H7 (cell line): ENCODE results near the gene LGR4. TPM values are rescaled to one million over a fixed set of nuclear protein-coding genes. Genes with fewer than 3 reads are reported as not detected.

ENCODE experiments used
- DNase-seq: peaks from one replicate; pipeline ENCODE4 v3.0.0; 2012
- H3K27me3 ChIP-seq: 2 replicates; pipeline ENCODE4 v1.6.0; 2011; ENCODE audit warnings: mild to moderate bottlenecking, low read length; ENCODE audit not compliant: control insufficient read depth, insufficient read depth
- H3K36me3 ChIP-seq: replicated peaks from 2 replicates; pipeline ENCODE4 v1.5.1; 2011; ENCODE audit warnings: low read length; ENCODE audit not compliant: control insufficient read depth, insufficient read depth
- H3K4me3 ChIP-seq: 2 replicates; pipeline ENCODE4 v1.5.1; 2011; ENCODE audit warnings: low read depth, mild to moderate bottlenecking, control low read depth, low read length, moderate library complexity; ENCODE audit not compliant: insufficient read depth
- total RNA-seq: library from RNA; depleted of rRNA; stranded (reverse); fragments of >200 nt; shearing (Covaris generic); gene quantifications from 2 replicates; pipeline ENCODE4 v1.2.3, GENCODE V29; 2014

Gene LGR4
- total RNA-seq, 1 experiment from 2014 or later = 51.1 TPM

- H3K36me3 ChIP-seq = no peaks in the 10 kb centered on the region; the same call in 1 of the 2 replicates
- peak overlapping the region; percentile 89 for H3K4me3 ChIP-seq
- DNase-seq = peak; percentile 18
- no peaks in the 10 kb centered on the region for H3K27me3 ChIP-seq
Observed at GRCh38 chr11:27470826-27471588, 1.6 kb downstream of the LGR4 start.

GRCh38 chr11:27470166-27470565, 2.4 kb downstream of the LGR4 start:
- Histone ChIP-seq H3K4me3 (peak overlapping the region; percentile 89), H3K36me3 (no peaks in the 10 kb centered on the region; the same call in 1 of the 2 replicates), H3K27me3 (no peaks in the 10 kb centered on the region)
- DNase-seq = no peak

DNA sequence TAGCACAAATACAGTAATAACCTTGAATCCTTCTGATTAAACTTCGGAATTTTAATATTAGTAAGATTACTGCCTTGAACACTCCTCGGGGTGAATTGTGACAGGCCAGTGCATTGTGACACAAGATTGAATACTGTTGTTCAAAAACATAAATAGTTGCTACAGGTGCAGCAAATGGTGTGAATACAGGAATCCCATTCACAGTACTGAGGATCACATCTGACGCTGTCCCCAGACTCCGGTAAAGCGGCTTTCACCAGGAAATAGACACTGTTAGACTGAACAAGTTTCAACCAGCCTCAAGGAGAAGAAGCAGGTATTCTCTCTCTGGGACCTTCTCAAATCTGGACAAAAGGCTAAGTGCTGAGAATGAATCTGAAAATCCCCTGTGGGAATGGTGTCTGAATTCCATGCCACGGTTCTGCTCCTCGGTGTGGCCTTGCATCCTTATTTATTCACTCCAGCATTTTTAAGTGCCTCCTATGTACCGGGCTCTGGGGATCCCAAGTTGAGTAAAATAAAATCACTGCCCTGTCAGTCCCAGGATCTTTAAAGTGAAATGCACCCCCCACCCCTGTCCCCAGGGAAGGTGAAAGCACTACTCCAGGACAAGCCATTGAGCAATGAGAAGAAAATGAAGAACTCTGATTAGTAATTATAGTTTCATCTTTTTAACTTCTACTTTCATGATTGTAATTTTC, 3.4 kb downstream of the LGR4 start:
- no peaks in the 10 kb centered on the region; the same call in 1 of the 2 replicates for H3K36me3 ChIP-seq
- peak overlapping the region; percentile 89; the same call in 1 of the 2 replicates for H3K4me3 ChIP-seq
- H3K27me3 ChIP-seq = no peaks in the 10 kb centered on the region
- no peak for DNase-seq

GRCh38 chr11:27468209-27468994, 4.2 kb downstream of the LGR4 start:
- no peak for DNase-seq
- H3K27me3 ChIP-seq = no peaks in the 10 kb centered on the region
- no peak overlapping the region for H3K4me3 ChIP-seq
- H3K36me3 ChIP-seq = no peaks in the 10 kb centered on the region; the same call in 1 of the 2 replicates

DNA sequence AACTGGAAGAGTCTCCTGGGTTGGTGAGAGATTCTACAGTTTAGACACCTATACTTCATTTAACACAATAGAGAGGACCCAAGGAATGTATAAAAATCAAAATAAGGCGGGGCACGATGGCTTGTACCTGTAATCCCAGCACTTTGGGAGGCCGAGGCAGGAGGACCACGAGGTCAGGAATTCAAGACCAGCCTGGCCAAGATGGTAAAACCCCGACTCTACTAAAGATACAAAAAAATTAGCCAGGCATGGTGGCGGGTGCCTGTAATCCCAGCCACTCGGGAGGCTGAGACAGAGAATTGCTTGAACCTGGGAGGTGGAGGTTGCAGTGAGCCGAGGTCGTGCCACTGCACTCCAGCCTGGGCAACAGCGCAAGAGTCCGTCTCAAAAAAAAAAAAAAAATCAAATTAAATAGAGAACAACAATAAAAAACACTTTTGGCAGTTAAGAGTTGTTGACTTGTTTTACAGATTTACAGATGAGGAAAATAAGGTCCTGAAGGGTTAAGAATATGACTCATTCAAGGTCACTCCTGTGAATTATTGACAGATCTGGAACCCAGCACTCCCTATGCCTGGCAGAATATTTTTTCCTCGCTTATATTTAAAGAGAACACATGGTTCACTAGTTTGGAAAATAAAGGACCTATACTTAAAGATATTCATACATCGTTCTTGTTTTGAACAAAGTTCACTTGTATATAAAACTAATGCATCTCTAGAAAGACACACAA, 5.2 kb downstream of the LGR4 start:
- H3K36me3 ChIP-seq = no peaks in the 10 kb centered on the region; the same call in 1 of the 2 replicates
- no peaks in the 10 kb centered on the region for H3K27me3 ChIP-seq
- DNase-seq = no peak
- no peak overlapping the region for H3K4me3 ChIP-seq

DNA sequence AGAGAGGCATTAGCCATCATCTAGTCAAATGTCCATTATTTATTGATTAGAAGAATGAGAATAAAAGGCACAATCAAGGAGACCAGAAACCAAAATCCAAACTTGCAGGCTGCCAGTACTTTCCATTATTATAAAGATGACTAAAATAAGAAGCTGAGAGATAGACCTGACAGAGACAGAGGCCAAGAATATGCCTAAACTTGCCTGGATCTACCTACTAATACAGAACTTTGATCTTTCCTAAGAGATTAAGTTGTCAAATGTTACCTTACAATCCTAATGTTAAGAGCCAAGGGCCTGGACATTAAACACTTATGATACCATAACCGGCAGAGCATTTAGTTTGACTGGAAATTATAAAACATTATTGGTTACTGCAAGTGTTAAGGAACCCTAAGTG, 6.2 kb downstream of the LGR4 start:
- no peak for DNase-seq
- Histone ChIP-seq H3K36me3 (no peaks in the 10 kb centered on the region; the same call in 1 of the 2 replicates), H3K4me3 (no peak overlapping the region), H3K27me3 (no peaks in the 10 kb centered on the region)

GRCh38 chr11:27465629-27466028, 7.0 kb downstream of the LGR4 start:
- Histone ChIP-seq H3K4me3 (no peak overlapping the region), H3K27me3 (no peaks in the 10 kb centered on the region), H3K36me3 (no peaks in the 10 kb centered on the region; the same call in 1 of the 2 replicates)
- DNase-seq = no peak

DNA sequence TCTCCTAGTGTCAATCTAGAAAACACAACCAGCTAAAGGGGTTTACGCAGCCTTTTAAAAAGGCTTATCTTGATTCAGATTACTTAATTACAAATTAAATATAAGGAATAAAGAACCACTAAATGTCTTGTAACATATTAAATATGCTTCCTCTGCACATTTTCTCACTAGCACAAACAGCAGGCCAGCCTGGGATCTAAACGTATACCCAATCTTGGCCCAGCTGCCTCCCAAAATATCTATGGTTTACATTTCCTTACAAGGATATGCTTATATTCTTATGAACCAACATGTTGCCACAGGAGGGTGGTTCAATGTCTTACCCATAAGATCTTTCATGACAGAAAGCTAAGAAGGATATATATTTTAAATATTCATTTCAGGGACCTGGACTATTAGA, 7.7 kb downstream of the LGR4 start:
- H3K4me3 ChIP-seq = no peak overlapping the region
- no peaks in the 10 kb centered on the region for H3K27me3 ChIP-seq
- no peak for DNase-seq
- no peaks in the 10 kb centered on the region; the same call in 1 of the 2 replicates for H3K36me3 ChIP-seq

DNA sequence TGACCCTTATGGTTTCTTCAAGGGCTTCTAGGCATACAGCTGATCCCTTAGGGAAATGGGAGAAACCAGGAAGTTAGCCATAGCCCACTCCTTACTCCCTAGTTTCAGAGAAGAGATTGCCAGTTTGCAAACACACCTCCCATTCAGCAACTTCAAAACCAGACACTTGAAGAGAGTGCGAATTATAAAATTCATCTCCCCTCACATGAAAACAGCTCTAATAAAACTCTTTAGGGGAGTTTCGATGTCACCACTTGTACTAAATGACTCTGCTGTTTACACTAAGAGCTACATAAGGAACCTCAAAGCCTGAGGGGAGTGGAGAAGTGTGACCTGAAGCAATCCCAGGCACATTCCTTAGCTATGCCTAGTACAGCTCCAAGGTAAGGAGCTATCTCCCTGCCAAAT, 8.3 kb downstream of the LGR4 start:
- Histone ChIP-seq H3K4me3 (no peak overlapping the region), H3K27me3 (no peaks in the 10 kb centered on the region), H3K36me3 (no peaks in the 10 kb centered on the region; the same call in 1 of the 2 replicates)
- no peak for DNase-seq

DNA sequence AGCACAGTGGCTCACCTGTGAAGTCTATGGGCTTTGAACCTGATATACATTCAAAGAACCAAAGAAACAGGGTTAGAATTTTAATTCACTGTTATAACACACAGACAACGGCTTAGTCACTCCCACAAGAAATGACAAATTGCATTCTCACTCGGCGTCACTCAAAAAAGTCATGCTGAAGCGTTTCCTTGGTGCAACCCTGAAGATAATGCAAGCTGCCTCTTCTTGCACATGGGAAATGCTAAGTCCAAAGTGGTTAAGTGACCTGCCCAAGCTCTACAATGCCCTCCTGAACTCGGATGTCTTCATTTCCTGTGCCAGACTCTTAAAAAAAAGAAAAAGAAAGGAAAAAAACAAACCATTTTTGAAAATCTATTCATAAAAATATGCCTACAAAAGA, 10.0 kb downstream of the LGR4 start:
- DNase-seq = no peak
- no peaks in the 10 kb centered on the region for H3K27me3 ChIP-seq

DNA sequence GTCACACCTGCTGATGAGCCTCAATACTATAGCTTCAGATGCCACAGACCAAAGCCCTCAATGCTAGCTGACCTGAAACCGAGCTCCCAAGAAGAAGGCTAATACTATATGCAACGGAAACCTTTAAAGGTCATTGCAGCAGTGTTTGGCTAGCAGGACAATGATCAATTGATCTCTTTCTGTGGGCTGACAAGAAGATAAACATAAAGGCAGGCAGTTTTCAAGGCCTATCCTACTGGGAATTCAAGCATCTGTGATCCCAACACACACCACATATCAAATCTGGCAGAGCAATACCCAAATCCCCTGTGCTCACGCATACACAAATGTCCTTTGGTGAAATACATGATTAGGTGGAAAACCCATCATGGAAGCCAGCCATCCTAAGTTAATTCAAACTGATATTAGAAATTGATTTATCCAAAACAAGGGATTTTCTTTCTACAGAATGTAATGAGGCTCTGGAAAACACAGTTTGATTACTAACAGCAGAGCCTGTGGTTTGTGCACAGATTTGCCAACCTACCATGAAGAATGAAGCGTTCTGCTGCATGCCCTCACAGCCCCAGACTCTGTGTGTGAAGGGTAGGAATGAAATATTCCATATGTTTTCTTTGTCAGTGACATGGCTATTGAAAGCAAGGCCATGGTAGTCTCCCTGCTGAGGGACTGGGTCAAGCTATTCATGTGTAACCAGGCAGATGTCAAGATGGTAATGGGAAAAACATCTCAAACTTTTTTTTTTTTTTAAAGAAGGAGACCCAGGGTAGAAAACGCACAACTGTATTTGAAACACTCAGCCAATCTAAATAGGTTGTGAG, 12.2 kb downstream of the LGR4 start:
- Histone ChIP-seq H3K36me3 (no peaks in the 10 kb centered on the region; the same call in 1 of the 2 replicates), H3K4me3 (no peak overlapping the region), H3K27me3 (no peaks in the 10 kb centered on the region)
- no peak for DNase-seq

More for the DNA sequence above, 10.0 kb downstream of the LGR4 start:
- Histone ChIP-seq H3K36me3 (no peaks in the 10 kb centered on the region; the same call in 1 of the 2 replicates), H3K4me3 (no peak overlapping the region)

DNA sequence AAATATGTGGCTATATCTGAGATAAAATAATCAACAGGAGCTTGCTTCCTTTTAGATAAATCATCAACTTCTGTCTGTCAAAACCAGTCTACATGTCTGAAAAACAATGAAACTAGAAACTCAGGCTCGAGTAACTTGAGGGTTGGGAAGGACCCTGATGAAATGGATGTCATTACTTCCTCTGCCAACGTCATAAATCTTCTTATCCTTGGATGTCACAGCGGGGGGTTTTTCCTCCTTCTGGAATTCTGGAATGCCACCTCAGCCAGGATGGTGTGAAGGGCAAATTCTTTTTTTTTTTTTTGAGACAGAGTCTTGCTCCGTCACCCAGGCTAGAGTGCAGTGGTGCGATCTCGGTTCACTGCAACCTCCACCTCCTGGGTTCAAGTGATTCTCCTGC, 13.4 kb downstream of the LGR4 start:
- Histone ChIP-seq H3K4me3 (no peak overlapping the region), H3K36me3 (no peaks in the 10 kb centered on the region; the same call in 1 of the 2 replicates), H3K27me3 (no peaks in the 10 kb centered on the region)
- no peak for DNase-seq

GRCh38 chr11:27458182-27458581, 14.4 kb downstream of the LGR4 start:
- no peaks in the 10 kb centered on the region for H3K27me3 ChIP-seq
- no peak overlapping the region for H3K4me3 ChIP-seq
- no peaks in the 10 kb centered on the region; the same call in 1 of the 2 replicates for H3K36me3 ChIP-seq
- DNase-seq = no peak
